Breast epithelium (tissue), 4 donors: ENCODE data around the gene AKR1E2. TPM values are rescaled to one million over a fixed set of nuclear protein-coding genes. Genes with fewer than 3 reads are reported as not detected.

ENCODE experiments used
- DNase-seq, 2 donors: peaks; one replicate each; pipeline ENCODE4 v3.0.0-alpha.2; 2019; ENCODE audit warnings: low spot score in 2 of 2
- H3K27ac ChIP-seq, 2 donors: fragments of 200-600 bp; sonication (generic) in 1 of 2; one replicate each; pipeline ENCODE4 v1.5.1; 2016 to 2019; ENCODE audit warnings: mild to moderate bottlenecking in 1 of 2
- H3K27me3 ChIP-seq, 2 donors: fragments of 200-600 bp; sonication (generic) in 1 of 2; one replicate each; pipeline versions ENCODE4 v1.5.1 to v1.6.0; 2017 to 2019; ENCODE audit warnings: control low read depth in 1 of 2, mild to moderate bottlenecking in 1 of 2
- H3K36me3 ChIP-seq: fragments of 200-600 bp; one replicate; pipeline ENCODE4 v1.5.1; 2019
- H3K4me1 ChIP-seq, 2 donors: fragments of 200-600 bp; sonication (generic); one replicate each; pipeline ENCODE4 v1.5.1; 2016 to 2019; ENCODE audit warnings: control low read depth in 1 of 2
- H3K4me3 ChIP-seq, 3 donors: fragments of 200-600 bp; sonication (generic); 1 replicate in 2 of 3; 2 replicates in 1 of 3; pipeline ENCODE4 v1.5.1; 2016 to 2019; ENCODE audit warnings: mild to moderate bottlenecking in 3 of 3, moderate library complexity in 2 of 3
- H3K9me3 ChIP-seq, 2 donors: fragments of 200-600 bp; sonication (generic) in 1 of 2; one replicate each; pipeline ENCODE4 v1.5.1; 2016 to 2019; ENCODE audit warnings: control low read depth in 1 of 2
- POLR2A ChIP-seq: fragments of 450-650 bp; IDR thresholded peaks from one replicate; pipeline ENCODE4 v1.6.1; 2016; ENCODE audit warnings: antibody characterized with exemption, mild to moderate bottlenecking, moderate library complexity
- POLR2AphosphoS5 ChIP-seq, 3 donors: sonication (generic); formaldehyde crosslinking; IDR thresholded peaks; one replicate each; pipeline ENCODE4 v1.6.1; 2017; ENCODE audit warnings: antibody characterized with exemption in 3 of 3
- intact Hi-C: fragments of 100-400 bp; cut with DNase I; formaldehyde crosslinking; loops from one replicate; pipeline ENCODE4 v1.15.1; 2023; ENCODE audit warnings: low total_unique reads
- total RNA-seq, 3 donors: library from RNA; depleted of rRNA; stranded (reverse); fragments of >200 nt; gene quantifications; one replicate each; pipeline ENCODE4 v1.1.0, GENCODE V29; 2016
- TF ChIP-seq, protein P1 (sequence below), 3 donors: fragments of 450-650 bp; IDR thresholded peaks; one replicate each; pipeline ENCODE4 v1.5.1; 2016 to 2017; ENCODE audit warnings: antibody characterized with exemption in 3 of 3, mild to moderate bottlenecking in 3 of 3, moderate library complexity in 3 of 3

Gene AKR1E2
- total RNA-seq, 3 donors from 2014 or later = 12.1 to 21.1 (median 15.5) TPM

DNA sequence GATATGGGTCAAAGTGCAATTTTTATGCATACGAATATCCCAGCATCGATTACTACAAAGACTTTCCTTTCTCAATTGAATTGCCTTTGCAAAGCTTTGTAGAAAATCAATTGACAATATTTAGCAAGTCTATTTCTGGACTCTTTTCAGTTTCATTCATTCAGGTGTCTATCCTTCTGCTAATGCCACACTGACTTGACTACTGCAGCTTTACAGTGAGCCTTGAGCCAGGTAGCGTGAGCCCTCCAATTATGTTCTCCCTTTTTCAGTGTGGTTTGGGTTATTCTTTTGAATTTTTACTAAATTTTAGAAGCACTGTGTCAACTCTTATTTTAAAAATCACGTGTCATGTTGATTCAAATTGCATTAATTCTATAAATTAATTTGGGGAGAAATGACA, 19.5 kb upstream of the AKR1E2 start:
- DNase-seq = no peak
- Histone ChIP-seq H3K27me3 (no peaks in the 10 kb centered on the region), H3K36me3 (no peaks in the 10 kb centered on the region), H3K27ac (no peak overlapping the region), H3K4me3 (no peak overlapping the region), H3K4me1 (no peaks in the 10 kb centered on the region), H3K9me3 (no peaks in the 10 kb centered on the region)
- TF ChIP-seq, protein P1, sequence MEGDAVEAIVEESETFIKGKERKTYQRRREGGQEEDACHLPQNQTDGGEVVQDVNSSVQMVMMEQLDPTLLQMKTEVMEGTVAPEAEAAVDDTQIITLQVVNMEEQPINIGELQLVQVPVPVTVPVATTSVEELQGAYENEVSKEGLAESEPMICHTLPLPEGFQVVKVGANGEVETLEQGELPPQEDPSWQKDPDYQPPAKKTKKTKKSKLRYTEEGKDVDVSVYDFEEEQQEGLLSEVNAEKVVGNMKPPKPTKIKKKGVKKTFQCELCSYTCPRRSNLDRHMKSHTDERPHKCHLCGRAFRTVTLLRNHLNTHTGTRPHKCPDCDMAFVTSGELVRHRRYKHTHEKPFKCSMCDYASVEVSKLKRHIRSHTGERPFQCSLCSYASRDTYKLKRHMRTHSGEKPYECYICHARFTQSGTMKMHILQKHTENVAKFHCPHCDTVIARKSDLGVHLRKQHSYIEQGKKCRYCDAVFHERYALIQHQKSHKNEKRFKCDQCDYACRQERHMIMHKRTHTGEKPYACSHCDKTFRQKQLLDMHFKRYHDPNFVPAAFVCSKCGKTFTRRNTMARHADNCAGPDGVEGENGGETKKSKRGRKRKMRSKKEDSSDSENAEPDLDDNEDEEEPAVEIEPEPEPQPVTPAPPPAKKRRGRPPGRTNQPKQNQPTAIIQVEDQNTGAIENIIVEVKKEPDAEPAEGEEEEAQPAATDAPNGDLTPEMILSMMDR (IDR thresholded peaks at IDR 0.05) = no peak
- no peak for TF ChIP-seq POLR2AphosphoS5 (IDR thresholded peaks at IDR 0.05)
- no peak for TF ChIP-seq POLR2A
- intact Hi-C loops = no loop called here

DNA sequence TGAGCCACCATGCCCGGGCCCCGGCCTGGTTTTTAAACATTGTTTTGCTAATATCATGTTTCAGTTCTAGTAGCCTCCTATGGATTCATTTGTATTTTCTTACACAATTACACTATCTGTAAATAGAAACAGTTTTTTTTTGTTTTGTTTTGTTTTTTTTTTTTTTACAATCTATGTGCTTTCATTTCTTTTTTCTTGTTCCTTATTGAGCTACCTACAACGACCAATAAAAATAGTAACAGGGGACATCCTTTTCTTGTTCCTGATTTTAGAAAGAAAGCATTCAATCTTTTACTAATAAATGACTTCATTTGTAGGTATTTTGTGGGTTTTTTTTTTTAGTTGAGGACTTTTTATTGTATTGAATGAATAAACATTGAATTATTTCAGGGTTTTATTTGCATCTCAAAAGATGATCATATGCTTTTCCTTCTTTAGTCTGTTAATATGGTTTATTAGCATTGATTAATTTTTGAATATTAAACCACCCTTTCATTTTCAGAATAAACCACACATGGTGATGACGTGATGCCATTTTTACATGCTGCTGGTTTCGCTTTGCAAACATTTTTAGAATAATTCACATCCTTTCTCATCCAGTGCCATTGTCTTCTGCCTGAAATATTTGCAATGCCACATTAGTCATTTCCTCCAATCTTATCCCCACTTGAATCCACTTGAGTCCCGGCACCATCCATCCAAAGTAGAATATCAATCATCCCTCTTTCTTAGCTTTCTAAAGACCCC, 18.1 kb upstream of the AKR1E2 start:
- TF ChIP-seq, protein P1 (IDR thresholded peaks at IDR 0.05) = no peak
- Histone ChIP-seq H3K9me3 (no peaks in the 10 kb centered on the region), H3K27ac (no peak overlapping the region), H3K4me1 (no peaks in the 10 kb centered on the region), H3K4me3 (no peak overlapping the region), H3K36me3 (no peaks in the 10 kb centered on the region), H3K27me3 (no peaks in the 10 kb centered on the region)
- intact Hi-C loops = no loop called here
- DNase-seq = no peak

DNA sequence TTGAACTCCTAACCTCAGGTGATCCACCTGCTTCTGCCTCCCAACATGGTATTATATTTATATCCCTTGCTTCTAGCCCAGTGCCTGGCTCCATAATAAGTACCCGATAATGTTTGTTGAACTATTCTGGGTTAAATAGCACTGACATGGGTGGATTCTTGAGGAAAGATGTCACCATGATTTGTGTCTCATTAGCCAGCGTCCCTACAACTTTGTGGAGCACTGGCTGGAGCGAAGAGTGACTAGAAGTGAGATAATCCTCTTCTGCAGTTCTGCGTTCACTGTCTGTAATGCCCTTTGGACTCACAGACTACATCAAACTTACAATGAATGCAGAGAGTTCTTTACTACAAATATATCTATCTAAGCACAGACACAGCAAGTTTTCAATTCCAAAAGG, 16.9 kb upstream of the AKR1E2 start:
- no peak overlapping the region for H3K4me3 ChIP-seq
- no peaks in the 10 kb centered on the region for H3K36me3 ChIP-seq
- H3K4me1 ChIP-seq = no peaks in the 10 kb centered on the region
- no peak overlapping the region for H3K27ac ChIP-seq
- TF ChIP-seq POLR2AphosphoS5 (IDR thresholded peaks at IDR 0.05) = no peak
- intact Hi-C loops = no loop called here
- DNase-seq = no peak
- no peaks in the 10 kb centered on the region for H3K9me3 ChIP-seq
- no peaks in the 10 kb centered on the region for H3K27me3 ChIP-seq

DNA sequence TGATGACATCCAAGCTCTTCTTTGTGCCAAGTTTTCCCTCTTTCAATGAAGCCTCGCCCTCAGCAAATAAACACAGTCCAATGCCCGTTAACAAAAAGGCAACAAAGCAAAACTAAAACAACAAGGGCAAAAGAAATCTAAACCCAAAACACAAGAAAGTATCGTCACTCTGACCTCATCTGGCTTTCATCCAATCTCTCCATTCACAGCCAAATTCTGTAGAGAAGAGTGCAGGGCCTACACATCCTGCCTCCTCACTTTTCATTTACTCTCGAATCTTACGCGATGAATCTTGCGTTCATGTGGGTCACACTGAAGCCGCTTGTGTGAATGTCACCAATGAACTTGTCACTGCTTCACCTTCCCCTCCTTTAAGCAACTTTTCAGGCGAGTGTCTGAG, 15.9 kb upstream of the AKR1E2 start:
- H3K27me3 ChIP-seq = no peaks in the 10 kb centered on the region
- TF ChIP-seq, protein P1 (IDR thresholded peaks at IDR 0.05) = no peak
- TF ChIP-seq POLR2AphosphoS5 (IDR thresholded peaks at IDR 0.05) (no peak), POLR2A (no peak)
- H3K27ac ChIP-seq = no peak overlapping the region
- H3K4me1 ChIP-seq = no peaks in the 10 kb centered on the region
- DNase-seq = no peak
- intact Hi-C loops = no loop called here
- no peaks in the 10 kb centered on the region for H3K36me3 ChIP-seq
- no peaks in the 10 kb centered on the region for H3K9me3 ChIP-seq
- H3K4me3 ChIP-seq = no peak overlapping the region

DNA sequence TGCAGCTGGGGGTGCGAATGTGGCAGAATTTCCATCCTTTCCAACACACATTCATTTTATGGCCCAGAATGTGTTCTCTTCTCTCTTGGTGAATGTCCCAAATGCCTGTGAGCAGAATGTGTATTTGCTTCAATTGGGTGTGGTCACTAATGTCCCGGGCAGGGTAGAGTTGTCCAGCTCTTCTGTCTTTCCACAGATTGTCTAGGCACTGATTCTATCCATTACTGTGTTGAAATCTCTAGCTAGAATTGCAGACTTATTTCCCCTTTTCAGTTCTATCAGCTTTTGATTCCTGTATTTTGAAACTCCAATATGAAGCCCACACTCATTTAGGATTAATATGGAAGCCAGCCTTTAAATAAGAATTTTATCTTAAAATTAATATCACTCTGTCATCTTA, 14.0 kb upstream of the AKR1E2 start:
- Histone ChIP-seq H3K9me3 (no peaks in the 10 kb centered on the region), H3K4me3 (no peak overlapping the region), H3K4me1 (no peaks in the 10 kb centered on the region), H3K27ac (no peak overlapping the region), H3K36me3 (no peaks in the 10 kb centered on the region), H3K27me3 (no peaks in the 10 kb centered on the region)
- intact Hi-C loops = no loop called here
- DNase-seq = no peak
- TF ChIP-seq, protein P1 (IDR thresholded peaks at IDR 0.05) = no peak
- TF ChIP-seq POLR2A (no peak), POLR2AphosphoS5 (IDR thresholded peaks at IDR 0.05) (no peak)
